Body of pancreas (tissue), 4 donors: Measurements from ENCODE around the gene DEDD2. TPM values are rescaled to one million over a fixed set of nuclear protein-coding genes. Genes with fewer than 3 reads are reported as not detected.

Experiments used
- ATAC-seq: fragments of 150-250 bp; one replicate; pipeline ENCODE4 v1.9.1; 2016
- DNase-seq, 4 donors: peaks; one replicate each; pipeline ENCODE4 v3.0.0-alpha.2; 2019
- H3K27ac ChIP-seq, 4 donors: fragments of 200-600 bp; sonication (generic); 1 replicate in 3 of 4; 2 replicates in 1 of 4; pipeline versions ENCODE4 v1.5.1 to v1.6.1; 2016 to 2019; ENCODE audit warnings: mild to moderate bottlenecking in 1 of 4, mixed read lengths in 1 of 4, moderate library complexity in 1 of 4
- H3K27me3 ChIP-seq, 2 donors: fragments of 200-600 bp; sonication (generic); one replicate each; pipeline ENCODE4 v1.6.0; 2016; ENCODE audit warnings: mild to moderate bottlenecking in 1 of 2
- H3K36me3 ChIP-seq, 2 donors: fragments of 200-600 bp; sonication (generic); replicated peaks in 1 of 2; 2 replicates each; pipeline ENCODE4 v1.5.1; 2016; ENCODE audit warnings: low read depth in 2 of 2; ENCODE audit not compliant: insufficient read depth in 1 of 2
- H3K4me1 ChIP-seq: fragments of 200-600 bp; sonication (generic); one replicate; pipeline ENCODE4 v1.6.0; 2016
- H3K4me3 ChIP-seq, 2 donors: fragments of 200-600 bp; sonication (generic); 1 replicate in 1 of 2; 2 replicates in 1 of 2; pipeline ENCODE4 v1.5.1; 2016 to 2019
- H3K9me3 ChIP-seq, 3 donors: fragments of 200-600 bp; sonication (generic); 1 replicate in 2 of 3; 2 replicates in 1 of 3; pipeline ENCODE4 v1.5.1; 2016
- POLR2A ChIP-seq, 3 donors: fragments of 450-650 bp; IDR thresholded peaks; one replicate each; pipeline ENCODE4 v1.6.1; 2016; ENCODE audit warnings: antibody characterized with exemption in 3 of 3, mild to moderate bottlenecking in 2 of 3
- WGBS, 2 donors: methylation state at CpG; one replicate each; pipeline ENCODE4 v1.1.5; 2017; 5-methylcytosine and 5-hydroxymethylcytosine counted together
- intact Hi-C: fragments of 100-400 bp; cut with DNase I; formaldehyde crosslinking; loops from one replicate; pipeline ENCODE4 v1.15.1; 2023
- total RNA-seq, 2 donors: library from RNA; depleted of rRNA; stranded (reverse); fragments of >200 nt; gene quantifications; one replicate each; pipeline ENCODE4 v1.1.0, GENCODE V29; 2016
- TF ChIP-seq, protein P1 (sequence below), 7 experiments: fragments of 450-650 bp in 4 of 7; fragments of 200-600 bp in 3 of 7; sonication (generic) in 3 of 7; IDR thresholded peaks; one replicate each; pipeline ENCODE4 v1.5.1; 2016 to 2019; ENCODE audit warnings: antibody characterized with exemption in 7 of 7

DEDD2 gene
- total RNA-seq, 2 donors from 2014 or later: 34.8 to 44.2 TPM

GRCh38 chr19:42199440-42200115 lies 17.9 kb downstream of the DEDD2 start:
- Histone ChIP-seq H3K4me3 (no peak overlapping the region), H3K27ac (peak overlapping the region in 1 of 4 donors; percentile 29)
- no peak for ATAC-seq

DNA sequence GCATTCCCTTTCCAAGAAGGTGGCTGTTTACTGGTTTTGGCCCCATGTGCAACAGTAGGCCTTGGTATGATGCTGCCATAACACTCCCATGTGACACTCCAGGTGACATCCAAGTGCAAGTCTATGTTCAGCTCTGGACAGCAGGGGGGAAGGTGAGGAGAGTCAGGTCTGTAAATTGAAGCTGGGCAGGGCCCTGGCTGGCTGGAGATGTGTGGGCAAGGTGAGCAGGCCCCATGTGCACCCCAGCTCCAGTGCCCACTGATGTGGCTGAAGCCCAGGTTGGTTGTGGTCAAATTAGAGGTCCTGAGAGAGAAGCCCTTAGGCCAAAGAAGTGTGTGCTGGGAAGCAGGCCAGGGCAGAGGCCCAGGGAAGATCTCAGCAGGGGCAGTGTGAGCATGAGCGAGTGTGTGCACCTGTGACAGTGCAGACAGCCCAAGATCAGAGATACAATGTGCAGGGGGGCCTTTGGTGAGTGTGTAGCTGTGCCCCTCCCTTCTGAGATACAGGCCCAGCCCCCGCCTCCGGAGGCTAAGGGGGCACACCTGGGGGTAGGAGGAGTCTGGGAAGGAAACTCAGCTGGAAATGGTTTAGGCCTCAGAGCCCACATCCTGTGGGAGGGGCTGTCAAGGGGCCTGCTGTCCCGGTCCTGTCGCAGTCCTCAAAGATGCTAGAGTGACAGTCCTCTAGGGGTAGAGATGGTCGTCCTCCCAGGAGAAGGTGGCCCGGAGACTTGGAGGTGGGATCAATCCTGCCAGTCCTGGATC lies 18.6 kb downstream of the DEDD2 start:
- 65 to 85% methylated on average over 5 to 7 of the region's 7 CpGs for WGBS, 2 donors
- Histone ChIP-seq H3K27me3 (no peaks in the 10 kb centered on the region), H3K27ac (peak overlapping the region in 1 of 4 donors; percentile 29), H3K9me3 (no peaks in the 10 kb centered on the region), H3K36me3 (peaks cover 9 to 23% of the 10 kb centered on the region in 2 donors), H3K4me1 (no peaks in the 10 kb centered on the region), H3K4me3 (no peak overlapping the region)
- ATAC-seq (no peak), DNase-seq (no peak)
- TF ChIP-seq, protein P1, sequence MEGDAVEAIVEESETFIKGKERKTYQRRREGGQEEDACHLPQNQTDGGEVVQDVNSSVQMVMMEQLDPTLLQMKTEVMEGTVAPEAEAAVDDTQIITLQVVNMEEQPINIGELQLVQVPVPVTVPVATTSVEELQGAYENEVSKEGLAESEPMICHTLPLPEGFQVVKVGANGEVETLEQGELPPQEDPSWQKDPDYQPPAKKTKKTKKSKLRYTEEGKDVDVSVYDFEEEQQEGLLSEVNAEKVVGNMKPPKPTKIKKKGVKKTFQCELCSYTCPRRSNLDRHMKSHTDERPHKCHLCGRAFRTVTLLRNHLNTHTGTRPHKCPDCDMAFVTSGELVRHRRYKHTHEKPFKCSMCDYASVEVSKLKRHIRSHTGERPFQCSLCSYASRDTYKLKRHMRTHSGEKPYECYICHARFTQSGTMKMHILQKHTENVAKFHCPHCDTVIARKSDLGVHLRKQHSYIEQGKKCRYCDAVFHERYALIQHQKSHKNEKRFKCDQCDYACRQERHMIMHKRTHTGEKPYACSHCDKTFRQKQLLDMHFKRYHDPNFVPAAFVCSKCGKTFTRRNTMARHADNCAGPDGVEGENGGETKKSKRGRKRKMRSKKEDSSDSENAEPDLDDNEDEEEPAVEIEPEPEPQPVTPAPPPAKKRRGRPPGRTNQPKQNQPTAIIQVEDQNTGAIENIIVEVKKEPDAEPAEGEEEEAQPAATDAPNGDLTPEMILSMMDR (IDR thresholded peaks at IDR 0.05): no peak
- TF ChIP-seq POLR2A (IDR thresholded peaks at IDR 0.05): no peak
- intact Hi-C loops: no loop called here

More at GRCh38 chr19:42199440-42200115, 17.9 kb downstream of the DEDD2 start:
- no peaks in the 10 kb centered on the region for H3K27me3 ChIP-seq
- 64 to 90% methylated on average over 9 to 32 of the region's 32 CpGs for WGBS, 2 donors
- DNase-seq: peak in 1 of 4 donors; percentile 50
- peaks cover 9 to 29% of the 10 kb centered on the region in 2 donors for H3K36me3 ChIP-seq
- intact Hi-C loops: no loop called here
- TF ChIP-seq POLR2A (IDR thresholded peaks at IDR 0.05): no peak
- TF ChIP-seq, protein P1 (IDR thresholded peaks at IDR 0.05): no peak
- no peaks in the 10 kb centered on the region for H3K9me3 ChIP-seq
- no peaks in the 10 kb centered on the region for H3K4me1 ChIP-seq

DNA sequence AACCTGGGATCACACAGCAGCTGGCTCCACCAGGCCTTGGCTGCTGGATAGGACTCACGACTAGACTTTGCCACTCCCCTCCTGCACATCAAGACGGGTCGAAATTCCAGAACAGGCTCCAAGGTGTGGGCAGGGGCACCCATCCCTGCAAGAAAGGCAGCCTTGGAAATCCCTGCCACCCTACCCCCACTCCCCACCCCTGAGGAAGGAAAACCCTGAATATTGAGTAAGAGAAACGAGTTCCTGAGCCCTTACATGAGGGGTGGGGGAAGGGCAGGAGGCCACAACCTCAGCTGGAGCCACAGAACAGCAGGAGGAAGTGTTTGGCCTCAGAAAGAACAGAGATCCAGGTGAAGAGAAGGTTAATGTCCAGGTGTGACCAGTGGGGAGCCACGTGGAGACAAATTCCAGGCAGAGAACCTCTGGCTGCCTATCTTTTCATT lies 20.1 kb downstream of the DEDD2 start:
- no peak overlapping the region for H3K27ac ChIP-seq
- no peak overlapping the region for H3K4me3 ChIP-seq
- H3K4me1 ChIP-seq: no peaks in the 10 kb centered on the region
- no peaks in the 10 kb centered on the region for H3K9me3 ChIP-seq
- DNase-seq: no peak
- ATAC-seq: no peak
- no peaks in the 10 kb centered on the region for H3K27me3 ChIP-seq
- TF ChIP-seq POLR2A (IDR thresholded peaks at IDR 0.05): no peak
- TF ChIP-seq, protein P1 (IDR thresholded peaks at IDR 0.05): no peak
- WGBS, 2 donors: 45 to 60% methylated on average over 5 of the region's 5 CpGs
- peaks cover 9 to 14% of the 10 kb centered on the region in 2 donors for H3K36me3 ChIP-seq
- intact Hi-C loops: no loop called here

DNA sequence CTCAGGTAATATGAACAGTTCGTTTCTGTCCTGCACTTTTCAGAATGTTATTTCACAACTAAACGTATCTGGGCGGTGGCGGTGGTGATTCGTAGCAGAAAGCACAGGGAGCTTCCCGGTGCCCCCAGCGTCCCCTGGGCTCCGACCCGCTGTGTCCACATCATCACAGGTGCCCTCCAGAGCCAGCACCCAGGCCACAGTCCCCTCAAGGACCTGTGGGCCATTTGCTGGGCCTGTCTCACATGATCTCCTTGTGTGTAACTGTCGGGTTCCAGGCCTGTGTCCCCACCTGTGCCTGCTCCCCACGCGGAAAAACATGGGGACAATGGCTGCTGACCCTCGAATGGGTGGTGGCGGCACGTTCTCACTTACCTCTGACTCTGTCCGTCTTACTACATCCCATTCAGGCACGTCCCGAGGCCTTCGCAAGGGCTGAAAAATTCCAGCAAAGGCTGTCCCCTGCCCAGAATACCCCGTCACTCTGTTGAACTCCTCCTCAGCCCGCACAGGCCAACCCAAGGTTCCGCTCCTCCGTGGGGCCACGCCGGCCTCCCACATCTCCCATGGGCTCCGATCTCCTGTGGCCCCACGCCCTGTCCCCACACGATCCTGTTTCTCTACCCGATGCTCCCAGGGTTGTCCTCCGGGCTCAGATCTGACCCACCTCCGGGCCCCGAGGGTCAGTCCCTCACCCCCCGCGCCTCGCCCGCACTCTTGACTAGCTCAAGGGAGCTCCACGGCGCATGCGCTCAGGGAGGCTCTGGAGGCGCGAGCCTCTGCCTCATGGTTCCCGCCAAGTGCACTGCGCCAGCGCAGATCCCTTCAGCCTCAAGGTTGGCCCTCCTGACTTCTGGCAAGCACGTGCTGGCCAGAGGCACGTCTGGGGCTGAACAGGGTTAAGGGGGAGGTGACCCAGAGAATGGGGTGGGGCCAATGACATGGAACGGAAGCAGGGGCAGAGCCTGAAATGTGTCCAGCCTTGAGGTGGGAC lies 21.2 kb downstream of the DEDD2 start:
- no peaks in the 10 kb centered on the region for H3K4me1 ChIP-seq
- H3K9me3 ChIP-seq: no peaks in the 10 kb centered on the region
- no peak overlapping the region for H3K27ac ChIP-seq
- no peak overlapping the region for H3K4me3 ChIP-seq
- H3K36me3 ChIP-seq: peaks cover 9 to 14% of the 10 kb centered on the region in 2 donors
- DNase-seq (no peak), ATAC-seq (no peak)
- intact Hi-C loops: no loop called here
- TF ChIP-seq, protein P1 (IDR thresholded peaks at IDR 0.05): no peak
- no peak for TF ChIP-seq POLR2A (IDR thresholded peaks at IDR 0.05)
- H3K27me3 ChIP-seq: no peaks in the 10 kb centered on the region
- 90 to 94% methylated on average over 37 to 46 of the region's 47 CpGs for WGBS, 2 donors
